Measurements from ENCODE around the gene TARP.

TARP gene

GRCh38 chr7:38299275-38299931, 26.0 kb upstream of the TARP start:
- no peaks in the 10 kb centered on the region for H3K36me3 ChIP-seq (ENCODE audit: control insufficient read depth, insufficient read depth, low read length)
- H3K4me1 ChIP-seq (ENCODE audit: control insufficient read depth, insufficient read depth, low read length) = no peaks in the 10 kb centered on the region
- H3K4me3 ChIP-seq (ENCODE audit: low read depth, low read length) = no peak overlapping the region
- H3K27me3 ChIP-seq (ENCODE audit: control insufficient read depth, insufficient read depth, low read length) = no peaks in the 10 kb centered on the region
- no peak overlapping the region for H3K27ac ChIP-seq (ENCODE audit: low read depth, low read length)
- H3K9me3 ChIP-seq (ENCODE audit: control insufficient read depth, insufficient read depth, low read length) = no peaks in the 10 kb centered on the region
- H3K9ac ChIP-seq (ENCODE audit: low read depth, low read length) = no peak overlapping the region

GRCh38 chr7:38296059-38296857, 22.8 kb upstream of the TARP start:
- Histone ChIP-seq H3K27me3 (ENCODE audit: control insufficient read depth, insufficient read depth, low read length) (no peaks in the 10 kb centered on the region), H3K9me3 (ENCODE audit: control insufficient read depth, insufficient read depth, low read length) (no peaks in the 10 kb centered on the region), H3K4me3 (ENCODE audit: low read depth, low read length) (no peak overlapping the region), H3K4me1 (ENCODE audit: control insufficient read depth, insufficient read depth, low read length) (no peaks in the 10 kb centered on the region), H3K9ac (ENCODE audit: low read depth, low read length) (no peak overlapping the region), H3K27ac (ENCODE audit: low read depth, low read length) (no peak overlapping the region), H3K36me3 (ENCODE audit: control insufficient read depth, insufficient read depth, low read length) (no peaks in the 10 kb centered on the region)

- Histone ChIP-seq H3K27me3 (ENCODE audit: control insufficient read depth, insufficient read depth, low read length) (no peaks in the 10 kb centered on the region), H3K4me3 (ENCODE audit: low read depth, low read length) (no peak overlapping the region), H3K9ac (ENCODE audit: low read depth, low read length) (no peak overlapping the region), H3K27ac (ENCODE audit: low read depth, low read length) (no peak overlapping the region), H3K4me1 (ENCODE audit: control insufficient read depth, insufficient read depth, low read length) (no peaks in the 10 kb centered on the region), H3K36me3 (ENCODE audit: control insufficient read depth, insufficient read depth, low read length) (no peaks in the 10 kb centered on the region), H3K9me3 (ENCODE audit: control insufficient read depth, insufficient read depth, low read length) (no peaks in the 10 kb centered on the region)
Measured at GRCh38 chr7:38294926-38295325, 21.5 kb upstream of the TARP start.

- no peak overlapping the region for H3K27ac ChIP-seq (ENCODE audit: low read depth, low read length)
- H3K4me3 ChIP-seq (ENCODE audit: low read depth, low read length) = no peak overlapping the region
Measured at GRCh38 chr7:38292442-38292841, 19.0 kb upstream of the TARP start.

GRCh38 chr7:38291650-38292049, 18.2 kb upstream of the TARP start:
- no peaks in the 10 kb centered on the region for H3K27me3 ChIP-seq (ENCODE audit: control insufficient read depth, insufficient read depth, low read length)

More at GRCh38 chr7:38292442-38292841, 19.0 kb upstream of the TARP start:
- Histone ChIP-seq H3K36me3 (ENCODE audit: control insufficient read depth, insufficient read depth, low read length) (no peaks in the 10 kb centered on the region), H3K9me3 (ENCODE audit: control insufficient read depth, insufficient read depth, low read length) (no peaks in the 10 kb centered on the region), H3K27me3 (ENCODE audit: control insufficient read depth, insufficient read depth, low read length) (no peaks in the 10 kb centered on the region), H3K4me1 (ENCODE audit: control insufficient read depth, insufficient read depth, low read length) (no peaks in the 10 kb centered on the region), H3K9ac (ENCODE audit: low read depth, low read length) (no peak overlapping the region)

GRCh38 chr7:38291117-38291647, 17.7 kb upstream of the TARP start:
- no peak overlapping the region for H3K27ac ChIP-seq (ENCODE audit: low read depth, low read length)
- no peak overlapping the region for H3K4me3 ChIP-seq (ENCODE audit: low read depth, low read length)
- no peaks in the 10 kb centered on the region for H3K36me3 ChIP-seq (ENCODE audit: control insufficient read depth, insufficient read depth, low read length)
- no peaks in the 10 kb centered on the region for H3K27me3 ChIP-seq (ENCODE audit: control insufficient read depth, insufficient read depth, low read length)
- no peaks in the 10 kb centered on the region for H3K9me3 ChIP-seq (ENCODE audit: control insufficient read depth, insufficient read depth, low read length)
- no peak overlapping the region for H3K9ac ChIP-seq (ENCODE audit: low read depth, low read length)
- H3K4me1 ChIP-seq (ENCODE audit: control insufficient read depth, insufficient read depth, low read length) = no peaks in the 10 kb centered on the region

More at GRCh38 chr7:38291650-38292049, 18.2 kb upstream of the TARP start:
- H3K4me1 ChIP-seq (ENCODE audit: control insufficient read depth, insufficient read depth, low read length) = no peaks in the 10 kb centered on the region
- H3K9ac ChIP-seq (ENCODE audit: low read depth, low read length) = no peak overlapping the region
- H3K4me3 ChIP-seq (ENCODE audit: low read depth, low read length) = no peak overlapping the region
- H3K27ac ChIP-seq (ENCODE audit: low read depth, low read length) = no peak overlapping the region
- no peaks in the 10 kb centered on the region for H3K9me3 ChIP-seq (ENCODE audit: control insufficient read depth, insufficient read depth, low read length)
- no peaks in the 10 kb centered on the region for H3K36me3 ChIP-seq (ENCODE audit: control insufficient read depth, insufficient read depth, low read length)

- H3K9ac ChIP-seq (ENCODE audit: low read depth, low read length) = no peak overlapping the region
- no peaks in the 10 kb centered on the region for H3K36me3 ChIP-seq (ENCODE audit: control insufficient read depth, insufficient read depth, low read length)
- H3K4me1 ChIP-seq (ENCODE audit: control insufficient read depth, insufficient read depth, low read length) = no peaks in the 10 kb centered on the region
- no peak overlapping the region for H3K27ac ChIP-seq (ENCODE audit: low read depth, low read length)
- H3K27me3 ChIP-seq (ENCODE audit: control insufficient read depth, insufficient read depth, low read length) = no peaks in the 10 kb centered on the region
- no peaks in the 10 kb centered on the region for H3K9me3 ChIP-seq (ENCODE audit: control insufficient read depth, insufficient read depth, low read length)
- no peak overlapping the region for H3K4me3 ChIP-seq (ENCODE audit: low read depth, low read length)
Measured at GRCh38 chr7:38284553-38284952, 11.1 kb upstream of the TARP start.

- H3K27me3 ChIP-seq (ENCODE audit: control insufficient read depth, insufficient read depth, low read length) = no peaks in the 10 kb centered on the region
Measured at GRCh38 chr7:38283809-38284208, 10.4 kb upstream of the TARP start.

GRCh38 chr7:38283107-38283506, 9.7 kb upstream of the TARP start:
- Histone ChIP-seq H3K27ac (ENCODE audit: low read depth, low read length) (no peak overlapping the region), H3K9me3 (ENCODE audit: control insufficient read depth, insufficient read depth, low read length) (no peaks in the 10 kb centered on the region), H3K9ac (ENCODE audit: low read depth, low read length) (no peak overlapping the region), H3K4me3 (ENCODE audit: low read depth, low read length) (no peak overlapping the region), H3K4me1 (ENCODE audit: control insufficient read depth, insufficient read depth, low read length) (no peaks in the 10 kb centered on the region), H3K27me3 (ENCODE audit: control insufficient read depth, insufficient read depth, low read length) (no peaks in the 10 kb centered on the region), H3K36me3 (ENCODE audit: control insufficient read depth, insufficient read depth, low read length) (no peaks in the 10 kb centered on the region)

More at GRCh38 chr7:38283809-38284208, 10.4 kb upstream of the TARP start:
- Histone ChIP-seq H3K4me1 (ENCODE audit: control insufficient read depth, insufficient read depth, low read length) (no peaks in the 10 kb centered on the region), H3K9ac (ENCODE audit: low read depth, low read length) (no peak overlapping the region), H3K9me3 (ENCODE audit: control insufficient read depth, insufficient read depth, low read length) (no peaks in the 10 kb centered on the region), H3K4me3 (ENCODE audit: low read depth, low read length) (no peak overlapping the region), H3K27ac (ENCODE audit: low read depth, low read length) (no peak overlapping the region), H3K36me3 (ENCODE audit: control insufficient read depth, insufficient read depth, low read length) (no peaks in the 10 kb centered on the region)

- H3K27ac ChIP-seq (ENCODE audit: low read depth, low read length) = no peak overlapping the region
- H3K4me3 ChIP-seq (ENCODE audit: low read depth, low read length) = no peak overlapping the region
- no peaks in the 10 kb centered on the region for H3K4me1 ChIP-seq (ENCODE audit: control insufficient read depth, insufficient read depth, low read length)
- no peaks in the 10 kb centered on the region for H3K36me3 ChIP-seq (ENCODE audit: control insufficient read depth, insufficient read depth, low read length)
- no peak overlapping the region for H3K9ac ChIP-seq (ENCODE audit: low read depth, low read length)
- no peaks in the 10 kb centered on the region for H3K9me3 ChIP-seq (ENCODE audit: control insufficient read depth, insufficient read depth, low read length)
- no peaks in the 10 kb centered on the region for H3K27me3 ChIP-seq (ENCODE audit: control insufficient read depth, insufficient read depth, low read length)
Measured at GRCh38 chr7:38282081-38282480, 8.6 kb upstream of the TARP start.

GRCh38 chr7:38281266-38281665, 7.8 kb upstream of the TARP start:
- H3K4me3 ChIP-seq (ENCODE audit: low read depth, low read length) = no peak overlapping the region
- H3K9me3 ChIP-seq (ENCODE audit: control insufficient read depth, insufficient read depth, low read length) = no peaks in the 10 kb centered on the region
- no peak overlapping the region for H3K27ac ChIP-seq (ENCODE audit: low read depth, low read length)
- no peak overlapping the region for H3K9ac ChIP-seq (ENCODE audit: low read depth, low read length)
- no peaks in the 10 kb centered on the region for H3K27me3 ChIP-seq (ENCODE audit: control insufficient read depth, insufficient read depth, low read length)
- no peaks in the 10 kb centered on the region for H3K4me1 ChIP-seq (ENCODE audit: control insufficient read depth, insufficient read depth, low read length)
- no peaks in the 10 kb centered on the region for H3K36me3 ChIP-seq (ENCODE audit: control insufficient read depth, insufficient read depth, low read length)
